ENCODE measurements around the gene ASRGL1.

DNA sequence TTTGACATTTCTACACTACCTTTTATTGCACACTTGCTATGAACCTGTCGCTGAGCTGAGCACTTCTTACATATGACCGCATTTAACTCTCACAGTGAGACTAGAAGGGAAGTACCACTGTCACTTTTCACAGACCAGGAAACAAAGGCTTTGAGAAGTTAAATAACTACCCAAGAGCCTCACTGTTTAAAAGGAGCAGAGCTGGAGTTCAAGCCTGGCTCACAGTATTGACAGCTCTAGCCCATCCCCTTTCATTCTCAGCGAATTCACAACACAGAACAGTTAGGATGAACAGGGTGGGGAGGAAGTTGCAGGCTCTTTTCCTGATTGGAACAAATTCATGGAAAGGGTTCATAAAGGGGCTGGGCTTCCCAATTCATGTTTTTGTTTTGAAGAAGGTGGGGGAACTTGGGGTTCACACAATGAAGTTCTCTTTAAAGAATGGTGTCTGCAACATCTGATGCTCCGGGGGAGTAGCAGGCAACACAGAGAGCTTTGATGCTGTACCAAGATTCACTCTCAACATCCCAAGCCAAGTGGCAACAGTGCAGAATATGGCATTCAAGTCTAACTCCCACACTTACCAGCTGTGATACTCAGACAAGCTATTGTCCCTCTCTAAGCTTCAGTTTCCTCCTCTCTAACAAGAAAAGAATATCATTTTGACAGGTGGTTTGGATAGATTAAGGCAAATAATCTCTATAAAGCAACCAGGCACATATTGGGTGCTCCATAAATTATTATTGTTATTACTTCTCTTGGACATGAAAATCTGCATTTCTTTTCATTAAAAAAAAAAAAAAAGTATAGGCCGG lies 98.8 kb downstream of the ASRGL1 start:
- TF ChIP-seq, protein P1, sequence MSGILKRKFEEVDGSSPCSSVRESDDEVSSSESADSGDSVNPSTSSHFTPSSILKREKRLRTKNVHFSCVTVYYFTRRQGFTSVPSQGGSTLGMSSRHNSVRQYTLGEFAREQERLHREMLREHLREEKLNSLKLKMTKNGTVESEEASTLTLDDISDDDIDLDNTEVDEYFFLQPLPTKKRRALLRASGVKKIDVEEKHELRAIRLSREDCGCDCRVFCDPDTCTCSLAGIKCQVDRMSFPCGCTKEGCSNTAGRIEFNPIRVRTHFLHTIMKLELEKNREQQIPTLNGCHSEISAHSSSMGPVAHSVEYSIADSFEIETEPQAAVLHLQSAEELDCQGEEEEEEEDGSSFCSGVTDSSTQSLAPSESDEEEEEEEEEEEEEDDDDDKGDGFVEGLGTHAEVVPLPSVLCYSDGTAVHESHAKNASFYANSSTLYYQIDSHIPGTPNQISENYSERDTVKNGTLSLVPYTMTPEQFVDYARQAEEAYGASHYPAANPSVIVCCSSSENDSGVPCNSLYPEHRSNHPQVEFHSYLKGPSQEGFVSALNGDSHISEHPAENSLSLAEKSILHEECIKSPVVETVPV (CRISPR knock-in tag; IDR thresholded peaks at IDR 0.05): no peak
- TF ChIP-seq ZFP30 (CRISPR knock-in tag; IDR thresholded peaks at IDR 0.05): no peak
- TF ChIP-seq ZFP3 (CRISPR knock-in tag; IDR thresholded peaks at IDR 0.05): no peak
- TF ChIP-seq ISL1 (CRISPR knock-in tag; IDR thresholded peaks at IDR 0.05): no peak
- TF ChIP-seq ARNTL (CRISPR knock-in tag; IDR thresholded peaks at IDR 0.05; ENCODE audit: borderline replicate concordance, low read depth): no peak
- TF ChIP-seq ESRRG (CRISPR knock-in tag; IDR thresholded peaks at IDR 0.05): no peak
- TF ChIP-seq, protein P2, sequence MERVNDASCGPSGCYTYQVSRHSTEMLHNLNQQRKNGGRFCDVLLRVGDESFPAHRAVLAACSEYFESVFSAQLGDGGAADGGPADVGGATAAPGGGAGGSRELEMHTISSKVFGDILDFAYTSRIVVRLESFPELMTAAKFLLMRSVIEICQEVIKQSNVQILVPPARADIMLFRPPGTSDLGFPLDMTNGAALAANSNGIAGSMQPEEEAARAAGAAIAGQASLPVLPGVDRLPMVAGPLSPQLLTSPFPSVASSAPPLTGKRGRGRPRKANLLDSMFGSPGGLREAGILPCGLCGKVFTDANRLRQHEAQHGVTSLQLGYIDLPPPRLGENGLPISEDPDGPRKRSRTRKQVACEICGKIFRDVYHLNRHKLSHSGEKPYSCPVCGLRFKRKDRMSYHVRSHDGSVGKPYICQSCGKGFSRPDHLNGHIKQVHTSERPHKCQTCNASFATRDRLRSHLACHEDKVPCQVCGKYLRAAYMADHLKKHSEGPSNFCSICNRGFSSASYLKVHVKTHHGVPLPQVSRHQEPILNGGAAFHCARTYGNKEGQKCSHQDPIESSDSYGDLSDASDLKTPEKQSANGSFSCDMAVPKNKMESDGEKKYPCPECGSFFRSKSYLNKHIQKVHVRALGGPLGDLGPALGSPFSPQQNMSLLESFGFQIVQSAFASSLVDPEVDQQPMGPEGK (CRISPR knock-in tag; IDR thresholded peaks at IDR 0.05; ENCODE audit: borderline replicate concordance): no peak
- no peak for TF ChIP-seq TOX (CRISPR knock-in tag; IDR thresholded peaks at IDR 0.05; ENCODE audit: borderline replicate concordance)
- no peak for TF ChIP-seq ZNF565 (CRISPR knock-in tag; conservative IDR thresholded peaks at IDR 0.05; ENCODE audit: low read depth)
- TF ChIP-seq, protein P3, sequence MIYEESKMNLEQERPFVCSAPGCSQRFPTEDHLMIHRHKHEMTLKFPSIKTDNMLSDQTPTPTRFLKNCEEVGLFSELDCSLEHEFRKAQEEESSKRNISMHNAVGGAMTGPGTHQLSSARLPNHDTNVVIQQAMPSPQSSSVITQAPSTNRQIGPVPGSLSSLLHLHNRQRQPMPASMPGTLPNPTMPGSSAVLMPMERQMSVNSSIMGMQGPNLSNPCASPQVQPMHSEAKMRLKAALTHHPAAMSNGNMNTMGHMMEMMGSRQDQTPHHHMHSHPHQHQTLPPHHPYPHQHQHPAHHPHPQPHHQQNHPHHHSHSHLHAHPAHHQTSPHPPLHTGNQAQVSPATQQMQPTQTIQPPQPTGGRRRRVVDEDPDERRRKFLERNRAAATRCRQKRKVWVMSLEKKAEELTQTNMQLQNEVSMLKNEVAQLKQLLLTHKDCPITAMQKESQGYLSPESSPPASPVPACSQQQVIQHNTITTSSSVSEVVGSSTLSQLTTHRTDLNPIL (CRISPR knock-in tag; IDR thresholded peaks at IDR 0.05; ENCODE audit: low read depth): no peak
- no peak for TF ChIP-seq BACH2 (CRISPR knock-in tag; IDR thresholded peaks at IDR 0.05; ENCODE audit: borderline replicate concordance)
- no peak for TF ChIP-seq GLIS3 (CRISPR knock-in tag; IDR thresholded peaks at IDR 0.05)

Data from SK-N-SH treated with all-trans-retinoic acid at 6 μM for 48 hours (cell line).